Activated T-helper 1 cell treated with anti-CD3 and anti-CD28 coated beads, Interleukin-2, amount 50 U/mL, for 16 hours (primary cell): Measurements from ENCODE around the gene PPP2R5C.
A peak's percentile ranks its signal among the peaks of the same experiment; 100 is the strongest.

Source experiments
- DNase-seq, 2 donors: peaks; one replicate each; pipeline ENCODE4 v3.0.0-alpha.2; 2020; ENCODE audit warnings: low read depth in 1 of 2, low spot score in 1 of 2

Gene PPP2R5C

DNA sequence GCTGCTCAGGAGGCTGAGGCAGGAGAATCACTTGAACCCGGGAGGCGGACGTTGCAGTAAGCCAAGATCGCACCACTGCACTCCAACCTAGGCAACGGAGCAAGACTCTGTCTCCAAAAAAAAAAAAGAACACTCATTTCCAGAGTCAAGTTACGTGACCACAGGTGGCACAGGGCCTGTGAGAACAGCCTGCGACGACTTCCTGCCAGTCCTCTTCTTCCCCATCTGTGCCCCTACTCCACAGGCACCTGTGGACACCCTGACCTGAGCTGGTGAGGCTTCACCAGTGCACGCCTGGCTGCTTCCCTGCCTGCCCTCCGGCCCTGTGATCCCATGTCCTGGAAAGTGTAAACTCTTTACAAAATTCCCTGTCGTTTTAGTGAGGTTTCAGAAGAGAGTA, 77.7 kb downstream of the PPP2R5C start:
- no peak for DNase-seq

- no peak for DNase-seq
Observed at GRCh38 chr14:101839661-101840060, 78.2 kb downstream of the PPP2R5C start.

DNA sequence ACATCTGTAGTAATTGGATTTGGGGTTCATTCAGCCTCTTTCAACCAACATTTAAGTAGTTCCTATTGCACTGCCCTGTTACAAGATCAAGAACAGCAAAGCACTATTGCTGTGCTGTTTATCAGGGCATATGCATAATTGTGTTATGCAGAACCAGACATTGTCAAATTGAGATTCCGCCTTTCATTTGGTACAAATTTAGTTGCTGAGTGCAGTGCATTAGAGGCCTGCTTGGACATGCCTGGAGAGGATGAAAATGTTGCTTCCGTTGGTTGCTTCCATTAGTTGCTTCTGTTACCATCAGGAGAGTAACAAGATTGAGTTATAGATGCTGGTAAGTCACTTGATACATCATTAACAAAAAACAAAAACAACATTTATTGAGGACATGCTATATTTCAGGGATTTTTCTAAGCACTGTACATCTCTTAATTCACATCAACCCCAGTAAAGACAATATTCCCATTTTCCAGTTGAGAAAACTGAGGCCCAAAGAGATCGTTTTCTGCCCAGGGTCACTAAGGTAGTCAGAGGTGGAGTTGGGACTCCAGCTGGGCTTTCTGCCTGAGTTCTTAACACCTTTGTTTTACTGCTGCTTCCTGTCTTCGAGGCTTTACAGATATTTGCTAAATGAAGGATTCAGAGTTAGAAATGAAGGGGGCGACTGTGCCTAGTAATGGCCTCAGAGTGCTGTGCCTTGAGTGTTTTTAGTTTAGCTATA, 79.3 kb downstream of the PPP2R5C start:
- no peak for DNase-seq

DNA sequence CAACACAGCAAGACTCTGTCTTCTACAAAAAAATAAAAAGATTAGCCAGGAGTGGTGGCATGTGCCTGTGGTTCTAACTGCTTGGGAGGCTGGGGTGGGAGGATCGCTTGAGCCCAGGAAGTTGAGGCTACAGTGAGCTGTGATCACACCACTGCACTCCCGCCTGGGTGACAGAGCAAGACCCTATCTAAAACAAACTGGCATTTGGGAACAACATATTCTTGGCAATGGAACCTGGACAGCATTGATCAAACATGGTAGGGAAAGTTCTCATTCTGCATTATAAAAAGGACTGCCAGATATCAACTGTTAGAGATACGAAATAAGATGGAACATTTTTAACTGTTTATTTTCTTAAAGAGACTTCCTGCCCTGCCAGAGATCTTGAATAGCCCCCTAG, 81.5 kb downstream of the PPP2R5C start:
- DNase-seq = no peak

GRCh38 chr14:101843665-101844064, 82.2 kb downstream of the PPP2R5C start:
- peak in 1 of 2 donors; percentile 27 for DNase-seq

DNA sequence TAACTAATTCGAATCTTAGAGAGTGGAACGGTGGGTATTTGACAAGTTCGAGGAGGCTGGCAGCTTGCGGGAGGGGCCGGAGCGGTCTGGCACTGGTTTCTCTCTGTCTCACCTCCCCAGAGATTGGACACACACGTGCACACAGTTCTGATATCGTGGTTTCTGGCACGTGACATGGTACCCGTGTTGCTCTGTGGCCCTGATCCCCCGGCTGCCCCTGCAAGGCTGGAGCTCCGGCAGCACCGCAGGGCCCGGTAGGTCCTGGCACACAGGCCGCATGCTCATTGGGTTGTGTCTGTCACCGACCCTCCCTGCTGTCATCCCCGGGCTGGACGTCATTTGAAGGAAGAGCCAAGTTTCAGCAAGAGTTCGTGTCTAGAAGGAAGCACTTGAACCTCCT, 82.7 kb downstream of the PPP2R5C start:
- DNase-seq = no peak

DNA sequence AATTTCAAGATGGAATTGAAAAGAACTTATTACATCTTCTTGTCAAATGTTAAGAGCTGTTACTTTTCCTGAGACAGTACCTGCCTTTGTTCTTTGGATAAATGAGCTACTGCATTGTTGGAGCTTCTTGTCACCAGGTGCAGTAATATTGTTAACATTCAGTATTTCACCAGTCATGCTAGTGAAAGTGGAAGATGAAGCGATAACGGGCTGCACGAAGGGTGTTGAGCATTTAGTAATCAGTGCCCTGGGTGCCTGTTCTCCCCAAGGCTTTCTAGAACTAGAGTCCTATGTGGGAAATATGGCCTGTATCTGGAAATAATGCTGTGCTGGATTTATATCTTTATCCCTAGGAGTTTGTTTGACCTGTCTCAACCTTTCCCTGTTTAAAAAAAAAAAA, 83.2 kb downstream of the PPP2R5C start:
- no peak for DNase-seq

DNA sequence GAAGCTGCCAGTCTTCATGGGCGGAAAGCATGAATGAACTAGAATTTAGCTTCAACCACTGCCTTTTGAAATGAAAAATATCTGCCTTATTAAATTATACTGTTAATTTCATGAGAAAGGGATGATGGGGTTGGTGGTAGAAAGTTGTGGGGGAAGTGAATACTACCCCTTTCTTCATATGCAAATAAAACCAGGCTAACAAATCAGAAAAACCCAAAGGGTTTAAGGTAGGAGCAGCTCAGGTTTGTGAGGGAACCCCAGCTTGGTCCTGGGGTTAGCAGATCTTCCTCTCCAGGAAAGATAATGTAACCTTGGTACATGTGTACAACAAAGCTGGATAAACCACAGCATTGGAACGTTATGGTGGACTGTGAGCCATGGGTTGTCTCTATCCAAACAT, 84.0 kb downstream of the PPP2R5C start:
- no peak for DNase-seq

- DNase-seq = no peak
Observed at GRCh38 chr14:101845896-101846295, 84.4 kb downstream of the PPP2R5C start.

GRCh38 chr14:101849125-101849524, 87.6 kb downstream of the PPP2R5C start:
- no peak for DNase-seq

DNA sequence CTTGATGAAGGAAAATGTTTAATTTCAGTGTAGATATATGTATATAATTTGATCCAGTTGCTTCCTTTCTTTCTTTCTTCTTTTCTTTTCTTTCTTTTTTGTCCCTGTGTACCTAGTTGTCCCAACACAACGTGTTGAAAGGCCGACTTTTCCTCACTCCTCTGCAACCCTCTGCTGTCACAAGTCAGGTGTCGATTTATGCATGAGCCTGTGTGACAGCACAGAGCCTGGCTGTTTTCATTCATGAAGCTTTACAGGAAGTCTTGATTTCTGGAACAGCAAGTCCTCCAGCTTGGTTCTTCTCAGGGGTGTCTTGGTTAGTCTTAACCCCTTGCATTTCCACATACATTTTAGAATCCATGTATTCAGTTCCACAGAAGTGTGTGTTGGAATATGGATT, 88.1 kb downstream of the PPP2R5C start:
- no peak for DNase-seq

- DNase-seq = no peak
Observed at GRCh38 chr14:101851183-101851582, 89.7 kb downstream of the PPP2R5C start.

DNA sequence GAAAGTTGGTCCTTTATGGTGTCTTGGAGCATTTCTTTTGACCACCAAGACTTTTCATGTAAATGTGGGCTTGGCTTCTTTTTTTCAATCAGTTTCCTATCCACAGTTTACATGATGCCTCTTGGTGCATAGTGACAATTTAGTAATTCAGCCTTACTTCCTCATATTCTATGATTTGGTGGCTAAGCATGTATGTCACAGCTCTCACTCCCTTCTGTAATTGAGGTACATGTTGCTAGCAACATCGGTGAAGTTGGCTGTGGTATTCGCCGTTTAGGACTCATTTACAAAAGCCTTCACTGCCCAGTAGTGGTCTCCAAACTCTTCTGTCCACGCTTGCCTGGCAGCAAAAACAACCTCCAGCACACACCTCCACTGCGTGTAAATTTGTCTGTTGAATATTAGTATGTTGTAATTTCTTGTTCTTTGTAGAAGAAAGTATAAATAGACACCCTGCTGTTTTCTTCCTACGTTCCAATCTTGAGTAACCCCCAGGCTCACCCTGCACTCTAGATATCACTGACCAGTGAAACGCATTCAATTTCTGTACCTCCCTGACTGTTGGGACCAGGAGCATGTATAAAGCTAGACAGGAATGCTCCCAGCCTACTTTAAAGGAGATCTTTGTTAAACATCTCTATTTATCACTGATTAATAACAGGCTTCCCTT, 90.4 kb downstream of the PPP2R5C start:
- DNase-seq = no peak

- DNase-seq = no peak
Observed at GRCh38 chr14:101852785-101853184, 91.3 kb downstream of the PPP2R5C start.

DNA sequence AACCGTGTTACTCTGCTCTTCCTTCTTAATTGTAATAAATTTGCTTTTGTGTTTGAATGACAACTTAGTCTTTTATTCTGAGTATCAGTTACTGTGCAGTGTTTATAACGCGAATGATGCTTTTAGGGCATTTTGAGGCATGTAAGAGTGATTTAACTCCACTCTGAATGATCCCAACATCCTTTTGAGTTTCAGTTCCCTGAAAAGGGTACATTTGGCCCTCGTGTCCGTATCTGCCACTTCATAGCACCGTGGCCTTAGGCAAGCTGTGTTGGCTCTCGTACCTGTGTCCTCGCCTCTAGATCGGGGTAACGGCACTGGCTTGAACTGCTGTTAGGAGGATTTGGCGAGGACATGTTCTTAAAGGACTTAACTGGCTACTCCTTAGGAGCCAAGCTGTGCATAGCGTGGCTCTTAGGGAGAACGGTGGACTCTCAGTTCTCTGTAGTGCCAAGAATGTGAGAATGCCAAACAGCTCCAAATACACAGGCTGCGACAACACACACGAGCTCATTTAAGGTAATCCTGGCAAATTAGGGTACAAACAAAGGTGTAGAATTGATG, 92.0 kb downstream of the PPP2R5C start:
- no peak for DNase-seq

GRCh38 chr14:101854366-101854765, 92.9 kb downstream of the PPP2R5C start:
- DNase-seq = no peak

DNA sequence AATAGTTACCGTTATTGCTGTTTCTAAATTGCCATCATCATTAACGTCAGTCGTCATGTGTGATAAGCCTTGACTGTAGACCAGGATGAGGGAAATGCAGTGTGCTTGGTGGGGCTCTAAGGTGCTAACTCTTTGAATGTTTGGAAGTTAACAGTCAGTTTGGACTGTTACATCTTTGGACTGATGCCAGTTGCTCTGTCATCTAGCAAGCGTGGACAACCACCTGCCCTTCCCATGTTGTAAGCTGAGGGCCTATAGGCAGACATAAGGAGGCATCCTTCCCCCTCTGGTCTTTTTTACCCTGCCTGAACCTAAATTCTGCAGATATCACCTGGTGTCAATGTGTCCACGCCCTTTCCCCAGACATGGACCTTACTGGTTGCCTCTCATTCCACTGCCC, 94.4 kb downstream of the PPP2R5C start:
- DNase-seq = no peak

GRCh38 chr14:101856536-101856935, 95.0 kb downstream of the PPP2R5C start:
- no peak for DNase-seq

DNA sequence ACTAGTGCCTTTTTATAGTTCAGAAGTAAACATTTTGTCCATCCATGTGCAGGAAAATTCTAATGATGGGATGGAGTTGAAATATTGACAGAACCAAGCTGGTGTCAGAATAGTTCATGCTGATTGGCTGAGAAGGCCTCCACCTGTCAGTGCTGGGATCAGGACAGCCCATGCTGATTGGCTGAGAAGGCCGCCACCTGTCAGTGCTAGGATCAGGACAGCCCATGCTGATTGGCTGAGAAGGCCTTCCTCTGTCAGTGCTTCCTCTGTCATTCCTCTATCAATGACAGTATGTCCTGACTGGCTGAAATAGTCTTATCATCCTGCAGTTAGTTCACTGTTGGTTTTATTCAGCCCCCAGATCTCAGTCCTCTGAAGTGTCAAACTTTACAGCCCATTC, 95.7 kb downstream of the PPP2R5C start:
- DNase-seq = no peak

DNA sequence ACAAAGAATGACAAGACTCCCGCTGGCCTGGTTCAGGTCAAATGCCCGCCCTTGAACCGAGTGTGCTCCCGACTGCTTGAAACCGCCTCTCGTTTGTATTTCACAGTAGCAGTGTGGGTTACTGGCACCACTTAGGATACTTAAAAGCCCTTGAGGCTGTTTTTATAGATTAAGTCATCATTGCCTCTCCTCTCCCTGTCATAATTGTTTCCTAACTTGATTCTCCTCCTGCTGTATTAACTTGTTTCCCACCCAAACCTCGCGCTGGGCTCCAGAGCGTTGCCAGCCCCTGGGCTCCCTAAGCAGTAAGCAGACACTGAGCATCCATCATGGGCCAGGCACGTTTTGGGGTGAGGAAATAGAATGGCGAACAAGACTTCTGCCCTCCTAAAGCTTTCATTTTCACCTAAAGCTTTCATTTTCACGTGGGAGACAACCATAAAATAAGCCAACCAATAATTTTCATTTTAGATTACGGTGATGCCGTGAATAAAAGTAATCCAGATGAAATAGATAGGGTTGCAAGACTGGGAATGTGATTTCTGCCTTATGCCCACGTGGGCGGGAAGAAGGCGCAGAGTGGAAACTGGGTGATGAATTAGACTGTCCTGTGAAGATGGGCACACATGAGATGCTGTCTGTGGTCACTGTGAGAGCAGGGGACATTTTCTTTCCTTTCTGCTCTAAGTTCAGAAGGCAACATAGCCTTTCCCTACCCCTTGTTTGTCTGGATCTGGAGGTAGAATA, 97.5 kb downstream of the PPP2R5C start:
- no peak for DNase-seq

DNA sequence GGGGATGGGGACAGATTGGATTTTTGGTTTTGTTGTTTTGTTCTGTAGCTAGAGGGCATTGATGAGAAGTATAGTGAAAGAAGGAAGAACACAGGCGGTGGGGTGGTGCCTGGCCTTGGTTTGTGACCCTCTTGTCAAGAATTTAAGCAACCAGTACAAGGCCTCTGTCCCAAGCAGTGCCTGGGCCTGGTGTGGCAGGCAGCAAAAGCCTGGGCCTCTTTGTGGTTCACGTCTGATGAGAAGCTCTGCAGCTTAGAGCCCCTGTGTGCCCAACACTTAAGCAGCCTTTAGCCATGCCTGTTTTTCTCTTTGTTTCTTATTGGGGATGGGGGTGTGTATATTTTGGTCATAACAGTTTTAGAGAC, 98.0 kb downstream of the PPP2R5C start:
- no peak for DNase-seq

DNA sequence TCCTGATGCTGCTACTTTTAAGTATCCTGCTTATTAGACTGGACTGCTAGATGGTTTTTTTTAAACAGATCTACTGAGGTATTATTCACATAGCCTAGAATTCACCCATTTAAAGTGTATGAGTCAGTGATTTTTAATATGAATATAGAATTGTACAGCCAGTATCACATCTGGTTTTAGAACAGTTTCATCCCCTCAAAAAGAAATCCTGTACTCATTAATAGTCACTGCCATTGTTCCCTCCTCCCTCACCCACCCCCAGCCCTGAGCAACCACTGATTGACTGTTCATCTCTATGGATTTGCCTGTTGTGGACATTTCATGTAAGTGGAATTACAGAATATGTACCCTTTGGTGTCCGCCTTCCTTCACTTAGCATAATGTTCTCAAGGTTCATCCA, 98.4 kb downstream of the PPP2R5C start:
- DNase-seq = no peak
